H1 (cell line): ENCODE results near the gene TEX51.

Experiments
- CTCF ChIP-seq, 3 experiments: IDR thresholded peaks; 1 replicate in 2 of 3; 2 replicates in 1 of 3; pipeline versions ENCODE4 v1.5.1 to v1.6.1; 2011; ENCODE audit warnings: low read length in 3 of 3, mild to moderate bottlenecking in 3 of 3, inconsistent platforms in 2 of 3, low read depth in 1 of 3, moderate library complexity in 1 of 3; ENCODE audit not compliant: insufficient read depth in 1 of 3; ENCODE audit errors: control extremely low read depth in 1 of 3
- EZH2 ChIP-seq: fragments of 200-600 bp; sonication (generic); IDR thresholded peaks from 2 replicates; pipeline ENCODE4 v1.7.1; 2012; ENCODE audit warnings: low read depth, mild to moderate bottlenecking, moderate library complexity, low read length, inconsistent platforms; ENCODE audit not compliant: severe bottlenecking
- NRF1 ChIP-seq: IDR thresholded peaks from 2 replicates; pipeline ENCODE4 v1.6.1; 2011; ENCODE audit warnings: mild to moderate bottlenecking, low read depth, low read length, improper control_type of control experiment
- POLR2A ChIP-seq, 2 experiments: IDR thresholded peaks; 1 replicate in 1 of 2; 2 replicates in 1 of 2; pipeline ENCODE4 v1.6.1; 2011; ENCODE audit warnings: low read depth in 2 of 2, low read length in 2 of 2, mild to moderate bottlenecking in 2 of 2; ENCODE audit errors: control extremely low read depth in 1 of 2
- RAD21 ChIP-seq, 2 experiments: IDR thresholded peaks in 1 of 2; conservative IDR thresholded peaks in 1 of 2; 2 replicates each; pipeline ENCODE4 v1.6.1; 2011; ENCODE audit warnings: low read depth in 2 of 2, low read length in 2 of 2, improper control_type of control experiment in 1 of 2, inconsistent platforms in 1 of 2, mild to moderate bottlenecking in 1 of 2, moderate library complexity in 1 of 2
- TAF1 ChIP-seq: IDR thresholded peaks from 2 replicates; pipeline ENCODE4 v1.6.1; 2011; ENCODE audit warnings: mild to moderate bottlenecking, low read depth, low read length

- TF ChIP-seq RAD21 (IDR thresholded peaks at IDR 0.05 in 1 of 2, conservative IDR thresholded peaks at IDR 0.05 in 1 of 2; ENCODE audit: low read depth in 2 of 2, low read length in 2 of 2): no peak
- no peak for TF ChIP-seq POLR2A (IDR thresholded peaks at IDR 0.05; ENCODE audit: control extremely low read depth in 1 of 2, low read depth in 2 of 2, low read length in 2 of 2)
- TF ChIP-seq CTCF (IDR thresholded peaks at IDR 0.05; ENCODE audit: control extremely low read depth in 1 of 3, insufficient read depth in 1 of 3, low read depth in 1 of 3, low read length in 3 of 3): no peak
- no peak for TF ChIP-seq NRF1
- TF ChIP-seq EZH2: no peak
- no peak for TF ChIP-seq TAF1
Observed at GRCh38 chr2:126884861-126885750, 13.6 kb upstream of the TEX51 start.
